ENCODE data around the gene PPFIA3.

Gene PPFIA3

DNA sequence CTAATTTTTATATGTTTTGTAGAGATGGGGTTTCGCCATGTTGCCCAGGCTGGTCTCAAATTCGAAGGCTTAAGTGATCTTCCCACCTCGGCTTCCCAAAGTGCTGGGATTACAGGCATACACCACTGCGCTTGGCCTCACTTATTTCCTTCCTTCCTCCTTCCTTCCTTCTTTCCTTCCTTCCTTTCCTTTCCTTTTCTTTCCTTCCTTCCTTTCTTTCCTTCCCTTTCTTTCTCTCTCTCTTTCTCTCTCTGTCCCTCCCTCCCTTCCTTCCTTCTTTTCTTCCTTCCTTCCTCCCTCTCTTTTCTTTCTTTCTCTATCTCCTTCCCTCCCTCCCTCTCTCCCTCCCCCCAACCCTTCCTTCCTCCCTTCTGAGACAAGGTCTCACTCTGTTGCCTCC is 75.1 kb downstream of the PPFIA3 start:
- DNase-seq = no peak
- TF ChIP-seq CTCF (IDR thresholded peaks at IDR 0.05) = no peak
- Mint-ChIP-seq H3K36me3 (ENCODE audit: low read depth) (peaks cover 38% of the 10 kb centered on the region), H3K4me1 (peaks cover 12% of the 10 kb centered on the region), H3K4me3 (no peak overlapping the region), H3K27ac (peak overlapping the region; percentile 93), H3K27me3 (ENCODE audit: low read depth, poor library complexity) (peaks cover 24% of the 10 kb centered on the region), H3K9me3 (peaks cover 11% of the 10 kb centered on the region)

- no peak overlapping the region for H3K4me3 Mint-ChIP-seq
- peaks cover 3% of the 10 kb centered on the region for H3K9me3 Mint-ChIP-seq
- no peak overlapping the region for H3K27ac Mint-ChIP-seq
- DNase-seq = no peak
- peaks cover 36% of the 10 kb centered on the region for H3K36me3 Mint-ChIP-seq (ENCODE audit: low read depth)
- H3K4me1 Mint-ChIP-seq = peaks cover 12% of the 10 kb centered on the region
- peaks cover 27% of the 10 kb centered on the region for H3K27me3 Mint-ChIP-seq (ENCODE audit: low read depth, poor library complexity)
- no peak for TF ChIP-seq CTCF (IDR thresholded peaks at IDR 0.05)
Measured at GRCh38 chr19:49196527-49197240, 77.3 kb downstream of the PPFIA3 start.

DNA sequence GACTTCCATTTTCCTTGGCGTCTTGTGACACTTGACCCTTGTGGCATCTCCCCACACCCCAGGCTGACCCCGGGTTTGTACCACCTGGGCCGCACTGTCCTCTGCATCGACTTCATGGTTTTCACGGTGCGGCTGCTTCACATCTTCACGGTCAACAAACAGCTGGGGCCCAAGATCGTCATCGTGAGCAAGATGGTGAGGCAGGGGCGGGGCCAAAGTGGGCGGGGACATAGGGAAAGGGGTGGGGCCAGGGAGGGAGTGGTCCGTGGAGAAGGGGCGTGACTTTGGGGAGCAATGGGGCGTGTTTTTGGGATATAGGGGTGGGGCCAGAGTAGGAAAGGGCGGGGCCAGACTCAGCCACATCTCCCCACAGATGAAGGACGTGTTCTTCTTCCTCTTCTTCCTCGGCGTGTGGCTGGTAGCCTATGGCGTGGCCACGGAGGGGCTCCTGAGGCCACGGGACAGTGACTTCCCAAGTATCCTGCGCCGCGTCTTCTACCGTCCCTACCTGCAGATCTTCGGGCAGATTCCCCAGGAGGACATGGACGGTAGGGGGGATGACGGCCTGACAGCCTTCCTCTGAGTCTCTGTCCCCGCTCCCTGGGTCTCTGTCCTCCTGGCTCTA is 81.0 kb downstream of the PPFIA3 start:
- Mint-ChIP-seq H3K4me1 (peaks cover 6% of the 10 kb centered on the region), H3K4me3 (no peak overlapping the region), H3K27ac (no peak overlapping the region), H3K9me3 (peaks cover 4% of the 10 kb centered on the region), H3K27me3 (ENCODE audit: low read depth, poor library complexity) (peaks cover 15% of the 10 kb centered on the region), H3K36me3 (ENCODE audit: low read depth) (peaks cover 37% of the 10 kb centered on the region)
- TF ChIP-seq CTCF (IDR thresholded peaks at IDR 0.05) = no peak
- peak; percentile 28 for DNase-seq

Data from nephron progenitor cell (in vitro differentiated cells).